NT2/D1 (cell line): ENCODE data around the gene IGF1R.

ENCODE experiments used
- SUZ12 ChIP-seq: IDR thresholded peaks from 2 replicates; pipeline ENCODE4 v1.6.1; 2011; ENCODE audit not compliant: insufficient read length, insufficient read depth; ENCODE audit errors: extremely low read depth
- YY1 ChIP-seq: IDR thresholded peaks from 2 replicates; pipeline ENCODE4 v1.6.1; 2011; ENCODE audit not compliant: insufficient read length, insufficient read depth
- ZNF274 ChIP-seq: IDR thresholded peaks from 2 replicates; pipeline ENCODE4 v1.6.1; 2011; ENCODE audit warnings: mild to moderate bottlenecking, low read depth, low read length

GRCh38 chr15:98708037-98708590 lies 59.8 kb downstream of the IGF1R start:
- no peak for TF ChIP-seq SUZ12
- TF ChIP-seq YY1: no peak
- no peak for TF ChIP-seq ZNF274
